ENCODE results near the gene LIMS3.
"Not testable (repeated sequence)": the region's sequence is repeated elsewhere in the genome, so short reads cannot be mapped to it uniquely, and the experiment has no call there.

LIMS3 gene

GRCh38 chr2:109924481-109924880 lies 26.0 kb downstream of the LIMS3 start:
- not testable (repeated sequence) for DNase-seq (ENCODE audit: low read depth)

GRCh38 chr2:109927803-109928202 lies 29.3 kb downstream of the LIMS3 start:
- DNase-seq (ENCODE audit: low read depth) = not testable (repeated sequence)

- not testable (repeated sequence) for DNase-seq (ENCODE audit: low read depth)
Measured at GRCh38 chr2:109929222-109929621, 30.7 kb downstream of the LIMS3 start.

- DNase-seq (ENCODE audit: low read depth) = not testable (repeated sequence)
Measured at GRCh38 chr2:109936534-109936933, 38.0 kb downstream of the LIMS3 start.

- DNase-seq (ENCODE audit: low read depth) = not testable (repeated sequence)
Measured at GRCh38 chr2:109945362-109945761, 46.9 kb downstream of the LIMS3 start.

- DNase-seq (ENCODE audit: low read depth) = not testable (repeated sequence)
Measured at GRCh38 chr2:109947262-109947958, 48.9 kb downstream of the LIMS3 start.

GRCh38 chr2:109947959-109948520 lies 49.6 kb downstream of the LIMS3 start:
- DNase-seq (ENCODE audit: low read depth) = not testable (repeated sequence)

- not testable (repeated sequence) for DNase-seq (ENCODE audit: low read depth)
Measured at GRCh38 chr2:109950146-109950843, 51.8 kb downstream of the LIMS3 start.

- DNase-seq (ENCODE audit: low read depth) = not testable (repeated sequence)
Measured at GRCh38 chr2:109963942-109964341, 65.5 kb downstream of the LIMS3 start.

- DNase-seq (ENCODE audit: low read depth) = not testable (repeated sequence)
Measured at GRCh38 chr2:109965482-109965881, 67.0 kb downstream of the LIMS3 start.

- not testable (repeated sequence) for DNase-seq (ENCODE audit: low read depth)
Measured at GRCh38 chr2:109966107-109966736, 67.7 kb downstream of the LIMS3 start.

GRCh38 chr2:109966858-109967257 lies 68.4 kb downstream of the LIMS3 start:
- DNase-seq (ENCODE audit: low read depth) = not testable (repeated sequence)

GRCh38 chr2:109969864-109970263 lies 71.4 kb downstream of the LIMS3 start:
- not testable (repeated sequence) for DNase-seq (ENCODE audit: low read depth)

- DNase-seq (ENCODE audit: low read depth) = not testable (repeated sequence)
Measured at GRCh38 chr2:109971710-109972109, 73.2 kb downstream of the LIMS3 start.
